KMS-11 (cell line): ENCODE data around the gene BTBD9.

Experiments used
- H2AFZ ChIP-seq: fragments of 200-600 bp; sonication (generic); 2 replicates; pipeline ENCODE4 v1.6.1; 2016; ENCODE audit warnings: antibody characterized with exemption, mixed run types, low read depth
- H3K27ac ChIP-seq: fragments of 200-600 bp; sonication (generic); 2 replicates; pipeline ENCODE4 v1.6.1; 2016; ENCODE audit warnings: mild to moderate bottlenecking, mixed run types
- H3K27me3 ChIP-seq: fragments of 200-600 bp; sonication (generic); 2 replicates; pipeline ENCODE4 v1.6.1; 2017; ENCODE audit warnings: mild to moderate bottlenecking, low read depth, mixed run types, moderate library complexity; ENCODE audit not compliant: insufficient read depth
- H3K36me3 ChIP-seq: fragments of 200-600 bp; sonication (generic); 2 replicates; pipeline ENCODE4 v1.6.1; 2017; ENCODE audit warnings: mild to moderate bottlenecking, mixed run types; ENCODE audit not compliant: insufficient read depth
- H3K4me1 ChIP-seq: fragments of 200-600 bp; sonication (generic); 2 replicates; pipeline ENCODE4 v1.6.1; 2016; ENCODE audit warnings: mild to moderate bottlenecking, low read depth, mixed run types; ENCODE audit not compliant: poor library complexity, severe bottlenecking
- H3K4me2 ChIP-seq: fragments of 200-600 bp; sonication (generic); 2 replicates; pipeline ENCODE4 v1.7.0; 2016; ENCODE audit warnings: mild to moderate bottlenecking, mixed run types
- H3K4me3 ChIP-seq: fragments of 200-600 bp; sonication (generic); IDR thresholded peaks from 2 replicates; pipeline ENCODE4 v1.6.1; 2017; ENCODE audit warnings: low read depth, low read length, mixed read lengths; ENCODE audit not compliant: insufficient read depth
- H3K79me2 ChIP-seq: fragments of 200-600 bp; sonication (generic); 2 replicates; pipeline ENCODE4 v1.6.1; 2016; ENCODE audit warnings: low read depth, mixed run types; ENCODE audit not compliant: insufficient read depth
- H3K9ac ChIP-seq: fragments of 200-600 bp; sonication (generic); 2 replicates; pipeline ENCODE4 v1.6.1; 2016; ENCODE audit warnings: mild to moderate bottlenecking, mixed run types
- H4K20me1 ChIP-seq: fragments of 200-600 bp; sonication (generic); 2 replicates; pipeline ENCODE4 v1.6.1; 2016; ENCODE audit warnings: mild to moderate bottlenecking, mixed run types; ENCODE audit not compliant: insufficient read depth
- CTCF ChIP-seq: fragments of 200-600 bp; sonication (generic); conservative IDR thresholded peaks from 2 replicates; pipeline ENCODE4 v1.6.1; 2017; ENCODE audit warnings: low read depth, mild to moderate bottlenecking, antibody characterized with exemption, low read length, moderate library complexity, mixed read lengths

The BTBD9 gene

GRCh38 chr6:38212579-38212978 lies 427.1 kb downstream of the BTBD9 start:
- no peak overlapping the region for H3K27ac ChIP-seq
- no peaks in the 10 kb centered on the region for H4K20me1 ChIP-seq
- H3K27me3 ChIP-seq: no peaks in the 10 kb centered on the region
- H3K79me2 ChIP-seq: no peaks in the 10 kb centered on the region
- H3K4me2 ChIP-seq: no peak overlapping the region
- no peak overlapping the region for H2AFZ ChIP-seq
- H3K9ac ChIP-seq: no peak overlapping the region
- peaks cover 31% of the 10 kb centered on the region for H3K4me1 ChIP-seq
- H3K4me3 ChIP-seq: no peak overlapping the region
- no peaks in the 10 kb centered on the region for H3K36me3 ChIP-seq
- TF ChIP-seq CTCF: no peak

- Histone ChIP-seq H3K9ac (no peak overlapping the region), H3K79me2 (no peaks in the 10 kb centered on the region), H3K27ac (no peak overlapping the region), H3K4me1 (peaks cover 31% of the 10 kb centered on the region), H3K27me3 (no peaks in the 10 kb centered on the region), H3K36me3 (no peaks in the 10 kb centered on the region), H3K4me2 (no peak overlapping the region), H2AFZ (no peak overlapping the region), H4K20me1 (no peaks in the 10 kb centered on the region), H3K4me3 (no peak overlapping the region)
- no peak for TF ChIP-seq CTCF
Measured at GRCh38 chr6:38212116-38212515, 427.6 kb downstream of the BTBD9 start.

- H3K4me3 ChIP-seq: no peak overlapping the region
- 0 out of 2 replicates have a peak overlapping the region, but pooled peaks have one; percentile 10 for H3K4me2 ChIP-seq
- no peak overlapping the region for H3K27ac ChIP-seq
- no peaks in the 10 kb centered on the region for H3K79me2 ChIP-seq
- H3K9ac ChIP-seq: no peak overlapping the region
- H2AFZ ChIP-seq: no peak overlapping the region
- H3K4me1 ChIP-seq: peaks cover 9% of the 10 kb centered on the region
- no peak for TF ChIP-seq CTCF
- H3K36me3 ChIP-seq: no peaks in the 10 kb centered on the region
- H4K20me1 ChIP-seq: no peaks in the 10 kb centered on the region
- H3K27me3 ChIP-seq: no peaks in the 10 kb centered on the region
Measured at GRCh38 chr6:38209371-38210260, 430.1 kb downstream of the BTBD9 start.

- no peak overlapping the region for H3K9ac ChIP-seq
- H3K4me2 ChIP-seq: no peak overlapping the region
- peaks cover 7% of the 10 kb centered on the region for H3K4me1 ChIP-seq
- no peak overlapping the region for H2AFZ ChIP-seq
- no peak overlapping the region for H3K27ac ChIP-seq
- no peak for TF ChIP-seq CTCF
- no peaks in the 10 kb centered on the region for H4K20me1 ChIP-seq
- H3K79me2 ChIP-seq: no peaks in the 10 kb centered on the region
- no peaks in the 10 kb centered on the region for H3K27me3 ChIP-seq
- no peak overlapping the region for H3K4me3 ChIP-seq
- H3K36me3 ChIP-seq: no peaks in the 10 kb centered on the region
Measured at GRCh38 chr6:38208028-38208427, 431.7 kb downstream of the BTBD9 start.
